HPDE6-E6E7 (cell line): Measurements from ENCODE around the gene SUPT5H.
"Not testable (repeated sequence)": the region's sequence is repeated elsewhere in the genome, so short reads cannot be mapped to it uniquely, and the experiment has no call there.

ENCODE experiments used
- DNase-seq: peaks from one replicate; pipeline ENCODE4 v3.0.0; 2011; ENCODE audit warnings: missing footprints; ENCODE audit errors: extremely low spot score

Gene SUPT5H

GRCh38 chr19:39425744-39426143 lies 19.6 kb upstream of the SUPT5H start:
- DNase-seq, result no peak

GRCh38 chr19:39426170-39426569 lies 19.2 kb upstream of the SUPT5H start:
- no peak for DNase-seq

GRCh38 chr19:39427707-39428106 lies 17.7 kb upstream of the SUPT5H start:
- DNase-seq, result no peak

GRCh38 chr19:39428283-39429112 lies 16.9 kb upstream of the SUPT5H start:
- DNase-seq, result no peak

- DNase-seq, result peak; percentile 92
Observed at GRCh38 chr19:39430675-39431593, 14.4 kb upstream of the SUPT5H start.

GRCh38 chr19:39432677-39433025 lies 12.7 kb upstream of the SUPT5H start:
- DNase-seq, result no peak

- DNase-seq, result no peak
Observed at GRCh38 chr19:39433480-39434079, 11.8 kb upstream of the SUPT5H start.

- no peak for DNase-seq
Observed at GRCh38 chr19:39434123-39435076, 11.0 kb upstream of the SUPT5H start.

GRCh38 chr19:39435499-39436349 lies 9.7 kb upstream of the SUPT5H start, which contains the start of gene RPS16:
Gene RPS16 (minus strand): TSS chr19:39435949. CDS start chr19:39435895, 54 bp downstream.
- peak; percentile 74 for DNase-seq

GRCh38 chr19:39436350-39436716 lies 9.0 kb upstream of the SUPT5H start:
- DNase-seq, result no peak

- DNase-seq, result no peak
Observed at GRCh38 chr19:39438270-39438934, 7.0 kb upstream of the SUPT5H start.

GRCh38 chr19:39444598-39445195 lies 685 bp upstream of the SUPT5H start:
- DNase-seq, result no peak

- no peak for DNase-seq
Observed at GRCh38 chr19:39446365-39447084, 1.1 kb downstream of the SUPT5H start.

GRCh38 chr19:39448271-39448670 lies 2.9 kb downstream of the SUPT5H start:
- DNase-seq, result peak; percentile 40

GRCh38 chr19:39449116-39449797 lies 3.9 kb downstream of the SUPT5H start:
- DNase-seq, result no peak

GRCh38 chr19:39451257-39451656 lies 5.9 kb downstream of the SUPT5H start:
- not testable (repeated sequence) for DNase-seq

GRCh38 chr19:39463403-39463802 lies 18.0 kb downstream of the SUPT5H start:
- no peak for DNase-seq
